ENCODE measurements around the gene IL22RA1. TPM values are rescaled to one million over a fixed set of nuclear protein-coding genes. Genes with fewer than 3 reads are reported as not detected.

Gene IL22RA1
- total and polyA plus RNA-seq, 10 of the 15 experiments (the other 5 are each of a cell fraction or from before 2014, with no cell fraction given): not detected

DNA sequence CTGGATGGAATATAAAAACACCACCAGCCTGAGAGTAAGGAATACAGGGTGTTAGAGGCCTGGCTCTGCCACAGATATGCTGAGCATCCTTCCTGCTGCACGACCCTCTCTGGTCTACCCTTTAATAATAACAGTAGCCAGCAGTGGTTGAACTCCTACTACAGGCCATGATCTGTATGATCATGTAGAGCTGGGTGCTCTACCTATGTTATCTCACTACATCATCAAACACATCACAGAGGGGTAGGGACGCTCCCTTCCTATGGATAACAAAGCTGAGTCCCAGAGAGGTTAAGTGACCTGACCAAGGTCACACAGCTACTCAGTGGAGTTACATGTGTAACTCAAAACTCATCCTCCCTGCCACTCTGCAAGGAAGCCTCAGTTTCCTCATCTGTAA lies 18.0 kb downstream of the IL22RA1 start (continued):
- TF ChIP-seq, protein P1, sequence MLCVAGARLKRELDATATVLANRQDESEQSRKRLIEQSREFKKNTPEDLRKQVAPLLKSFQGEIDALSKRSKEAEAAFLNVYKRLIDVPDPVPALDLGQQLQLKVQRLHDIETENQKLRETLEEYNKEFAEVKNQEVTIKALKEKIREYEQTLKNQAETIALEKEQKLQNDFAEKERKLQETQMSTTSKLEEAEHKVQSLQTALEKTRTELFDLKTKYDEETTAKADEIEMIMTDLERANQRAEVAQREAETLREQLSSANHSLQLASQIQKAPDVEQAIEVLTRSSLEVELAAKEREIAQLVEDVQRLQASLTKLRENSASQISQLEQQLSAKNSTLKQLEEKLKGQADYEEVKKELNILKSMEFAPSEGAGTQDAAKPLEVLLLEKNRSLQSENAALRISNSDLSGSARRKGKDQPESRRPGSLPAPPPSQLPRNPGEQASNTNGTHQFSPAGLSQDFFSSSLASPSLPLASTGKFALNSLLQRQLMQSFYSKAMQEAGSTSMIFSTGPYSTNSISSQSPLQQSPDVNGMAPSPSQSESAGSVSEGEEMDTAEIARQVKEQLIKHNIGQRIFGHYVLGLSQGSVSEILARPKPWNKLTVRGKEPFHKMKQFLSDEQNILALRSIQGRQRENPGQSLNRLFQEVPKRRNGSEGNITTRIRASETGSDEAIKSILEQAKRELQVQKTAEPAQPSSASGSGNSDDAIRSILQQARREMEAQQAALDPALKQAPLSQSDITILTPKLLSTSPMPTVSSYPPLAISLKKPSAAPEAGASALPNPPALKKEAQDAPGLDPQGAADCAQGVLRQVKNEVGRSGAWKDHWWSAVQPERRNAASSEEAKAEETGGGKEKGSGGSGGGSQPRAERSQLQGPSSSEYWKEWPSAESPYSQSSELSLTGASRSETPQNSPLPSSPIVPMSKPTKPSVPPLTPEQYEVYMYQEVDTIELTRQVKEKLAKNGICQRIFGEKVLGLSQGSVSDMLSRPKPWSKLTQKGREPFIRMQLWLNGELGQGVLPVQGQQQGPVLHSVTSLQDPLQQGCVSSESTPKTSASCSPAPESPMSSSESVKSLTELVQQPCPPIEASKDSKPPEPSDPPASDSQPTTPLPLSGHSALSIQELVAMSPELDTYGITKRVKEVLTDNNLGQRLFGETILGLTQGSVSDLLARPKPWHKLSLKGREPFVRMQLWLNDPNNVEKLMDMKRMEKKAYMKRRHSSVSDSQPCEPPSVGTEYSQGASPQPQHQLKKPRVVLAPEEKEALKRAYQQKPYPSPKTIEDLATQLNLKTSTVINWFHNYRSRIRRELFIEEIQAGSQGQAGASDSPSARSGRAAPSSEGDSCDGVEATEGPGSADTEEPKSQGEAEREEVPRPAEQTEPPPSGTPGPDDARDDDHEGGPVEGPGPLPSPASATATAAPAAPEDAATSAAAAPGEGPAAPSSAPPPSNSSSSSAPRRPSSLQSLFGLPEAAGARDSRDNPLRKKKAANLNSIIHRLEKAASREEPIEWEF (IDR thresholded peaks at IDR 0.05; ENCODE audit: insufficient replicate concordance, low read depth, low read length): no peak
- TF ChIP-seq SREBF1 (IDR thresholded peaks at IDR 0.05; ENCODE audit: low read length) (no peak), FOS (IDR thresholded peaks at IDR 0.05; ENCODE audit: borderline replicate concordance, extremely low read depth, insufficient read length) (no peak), ZNF274 (IDR thresholded peaks at IDR 0.05; ENCODE audit: insufficient read depth, insufficient read length) (no peak), LARP7 (IDR thresholded peaks at IDR 0.05) (no peak), STAT1 (conservative IDR thresholded peaks at IDR 0.05) (no peak), JUND (IDR thresholded peaks at IDR 0.05; ENCODE audit: low read depth, low read length) (no peak)

DNA sequence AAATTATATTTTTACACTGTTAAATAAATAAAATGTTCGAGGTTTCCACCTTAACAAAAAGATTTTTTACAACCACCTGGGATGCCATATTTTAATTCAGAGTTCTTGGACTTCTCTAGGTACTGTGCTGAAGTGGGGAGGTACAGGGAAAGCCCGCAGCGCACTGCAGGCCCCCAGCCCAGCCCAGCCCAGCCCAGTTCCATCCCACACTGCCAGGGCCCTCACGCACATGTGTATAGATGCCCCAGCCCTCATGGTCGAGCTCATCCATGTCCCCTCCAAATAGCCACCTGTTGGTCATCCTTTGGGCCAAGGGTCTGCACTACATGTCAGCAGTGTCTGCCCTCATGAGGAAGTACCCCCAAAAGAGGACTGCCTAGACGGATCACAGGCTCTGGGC lies 19.3 kb downstream of the IL22RA1 start:
- CTCF ChIA-PET: no interaction called here
- FAIRE-seq (no peak), ATAC-seq (no peak), DNase-seq (ENCODE audit: low read depth, low spot score) (no peak)
- RAD21 ChIA-PET (ENCODE audit: unreplicated experiment): no interaction called here
- BruUV-seq (replicated peaks): no TSS peak
- POLR2A ChIA-PET: no interaction called here
- H2AFZ ChIP-seq (ENCODE audit: control insufficient read depth, low read depth, low read length): no peak overlapping the region
- no peaks in the 10 kb centered on the region; the same call in 1 of the 2 replicates for H3K4me1 ChIP-seq (ENCODE audit: control insufficient read depth, insufficient read depth, low read length)
- intact Hi-C loops (cut with micrococcal nuclease; ENCODE audit: unreplicated experiment): no loop called here
- no peak overlapping the region for H3K4me3 ChIP-seq
- no peaks in the 10 kb centered on the region for H4K20me1 ChIP-seq (ENCODE audit: control insufficient read depth, insufficient read depth)
- no peak overlapping the region for H3K9ac ChIP-seq (ENCODE audit: control insufficient read depth, insufficient read depth, low read length)
- H3K27me3 ChIP-seq (replicated peaks in 1 of 2; ENCODE audit: control insufficient read depth in 2 of 2, insufficient read depth in 2 of 2, low read length in 1 of 2): peaks cover 0 to 3% of the 10 kb centered on the region in 2 experiments; a peak in 2 of 4 replicates
- in situ Hi-C loops (cut with MboI): no loop called here
- H3K27ac ChIP-seq (ENCODE audit: control insufficient read depth, insufficient read depth): no peak overlapping the region
- H3K9me3 ChIP-seq (replicated peaks; ENCODE audit: control insufficient read depth, insufficient read depth, low read length): no peaks in the 10 kb centered on the region; the same call in 2 of the 3 replicates
- SMC1A ChIA-PET (ENCODE audit: uncharacterized antibody, unreplicated experiment): no interaction called here
- no peak overlapping the region for H3K4me2 ChIP-seq (ENCODE audit: control insufficient read depth, insufficient read depth)
- WGBS (ENCODE audit: insufficient coverage, insufficient replicate concordance, low lambda C conversion rate, missing lambda C conversion rate): 33% methylated on average over 6 of the region's 6 CpGs
- no peaks in the 10 kb centered on the region for H3K79me2 ChIP-seq (ENCODE audit: control insufficient read depth, insufficient read depth, low read length)
- no peaks in the 10 kb centered on the region for H3K36me3 ChIP-seq (ENCODE audit: control insufficient read depth in 2 of 2, insufficient read depth in 2 of 2, low read length in 1 of 2)
- TF ChIP-seq, protein P2, sequence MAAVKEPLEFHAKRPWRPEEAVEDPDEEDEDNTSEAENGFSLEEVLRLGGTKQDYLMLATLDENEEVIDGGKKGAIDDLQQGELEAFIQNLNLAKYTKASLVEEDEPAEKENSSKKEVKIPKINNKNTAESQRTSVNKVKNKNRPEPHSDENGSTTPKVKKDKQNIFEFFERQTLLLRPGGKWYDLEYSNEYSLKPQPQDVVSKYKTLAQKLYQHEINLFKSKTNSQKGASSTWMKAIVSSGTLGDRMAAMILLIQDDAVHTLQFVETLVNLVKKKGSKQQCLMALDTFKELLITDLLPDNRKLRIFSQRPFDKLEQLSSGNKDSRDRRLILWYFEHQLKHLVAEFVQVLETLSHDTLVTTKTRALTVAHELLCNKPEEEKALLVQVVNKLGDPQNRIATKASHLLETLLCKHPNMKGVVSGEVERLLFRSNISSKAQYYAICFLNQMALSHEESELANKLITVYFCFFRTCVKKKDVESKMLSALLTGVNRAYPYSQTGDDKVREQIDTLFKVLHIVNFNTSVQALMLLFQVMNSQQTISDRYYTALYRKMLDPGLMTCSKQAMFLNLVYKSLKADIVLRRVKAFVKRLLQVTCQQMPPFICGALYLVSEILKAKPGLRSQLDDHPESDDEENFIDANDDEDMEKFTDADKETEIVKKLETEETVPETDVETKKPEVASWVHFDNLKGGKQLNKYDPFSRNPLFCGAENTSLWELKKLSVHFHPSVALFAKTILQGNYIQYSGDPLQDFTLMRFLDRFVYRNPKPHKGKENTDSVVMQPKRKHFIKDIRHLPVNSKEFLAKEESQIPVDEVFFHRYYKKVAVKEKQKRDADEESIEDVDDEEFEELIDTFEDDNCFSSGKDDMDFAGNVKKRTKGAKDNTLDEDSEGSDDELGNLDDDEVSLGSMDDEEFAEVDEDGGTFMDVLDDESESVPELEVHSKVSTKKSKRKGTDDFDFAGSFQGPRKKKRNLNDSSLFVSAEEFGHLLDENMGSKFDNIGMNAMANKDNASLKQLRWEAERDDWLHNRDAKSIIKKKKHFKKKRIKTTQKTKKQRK (IDR thresholded peaks at IDR 0.05; ENCODE audit: low read depth, low read length): no peak
- TF ChIP-seq RAD51 (IDR thresholded peaks at IDR 0.05) (no peak), HDGF (IDR thresholded peaks at IDR 0.05) (no peak), PML (IDR thresholded peaks at IDR 0.05; ENCODE audit: low read length) (no peak), SUZ12 (IDR thresholded peaks at IDR 0.05; ENCODE audit: unreplicated experiment) (no peak), ZNF217 (IDR thresholded peaks at IDR 0.05) (no peak)
